Activated CD8-positive, alpha-beta memory T cell treated with anti-CD3 and anti-CD28 coated beads, Interleukin-2, amount 10 ng/mL, durations not matched to agents 7 days and 5 days (primary cell): ENCODE measurements around the gene HEXIM2. TPM values are rescaled to one million over a fixed set of nuclear protein-coding genes. Genes with fewer than 3 reads are reported as not detected.

Experiments used
- ATAC-seq: fragments of 150-1000 bp; cut with Tn5 transposase; one replicate; pipeline ENCODE4 v1.10.0; 2021; ENCODE audit warnings: moderate library complexity
- CTCF ChIA-PET: fragments of 350-600 bp; sonication (Branson Sonifier 250); formaldehyde crosslinking; loops from one replicate; lab custom pipeline; 2021; ENCODE audit warnings: antibody characterized with exemption; lab: Charles Lee
- DNase-seq: peaks from one replicate; pipeline ENCODE4 v3.0.0-alpha.2; 2020
- H3K27ac Mint-ChIP-seq: one replicate; pipeline ENCODE4 v1.8.0; 2021; ENCODE audit warnings: mild to moderate bottlenecking, mixed read lengths
- H3K27me3 Mint-ChIP-seq: one replicate; pipeline ENCODE4 v1.8.0; 2021; ENCODE audit warnings: mixed read lengths
- H3K36me3 Mint-ChIP-seq: one replicate; pipeline ENCODE4 v1.8.0; 2021; ENCODE audit warnings: mild to moderate bottlenecking, mixed read lengths
- H3K4me1 Mint-ChIP-seq: one replicate; pipeline ENCODE4 v1.8.0; 2021; ENCODE audit warnings: mixed read lengths
- H3K4me3 Mint-ChIP-seq: one replicate; pipeline ENCODE4 v1.8.0; 2021; ENCODE audit warnings: mild to moderate bottlenecking, moderate library complexity, mixed read lengths
- H3K9me3 Mint-ChIP-seq: one replicate; pipeline ENCODE4 v1.8.0; 2022; ENCODE audit warnings: low read depth, mixed read lengths
- total RNA-seq, 2 experiments: library from RNA; stranded (reverse); gene quantifications; one replicate each; pipeline ENCODE4 v1.2.3, GENCODE V29; 2021

HEXIM2 gene
- total RNA-seq, 2 experiments from 2014 or later, result 6.9 to 7.5 TPM

- ATAC-seq (no peak), DNase-seq (no peak)
- CTCF ChIA-PET, result interaction anchor here (1.0 to 11.4 kb wide), 5 partner anchors 15 to 354 kb away, joined by 3 to 583 read pairs (median 9); partner anchors contain the start of genes HEXIM1 and HEXIM2
- Mint-ChIP-seq H3K4me3 (peak overlapping the region; percentile 29), H3K9me3 (no peaks in the 10 kb centered on the region), H3K36me3 (no peaks in the 10 kb centered on the region), H3K27ac (no peak overlapping the region), H3K4me1 (peaks cover 11% of the 10 kb centered on the region), H3K27me3 (peaks cover 9% of the 10 kb centered on the region)
Observed at GRCh38 chr17:45130681-45131615, 30.7 kb upstream of the HEXIM2 start.

GRCh38 chr17:45131616-45132319 lies 29.9 kb upstream of the HEXIM2 start:
- ATAC-seq, result peak; percentile 0
- peaks cover 19% of the 10 kb centered on the region for H3K4me1 Mint-ChIP-seq
- no peaks in the 10 kb centered on the region for H3K9me3 Mint-ChIP-seq
- no peak overlapping the region for H3K27ac Mint-ChIP-seq
- no peaks in the 10 kb centered on the region for H3K36me3 Mint-ChIP-seq
- CTCF ChIA-PET, result interaction anchor here (1.0 to 11.4 kb wide), 8 partner anchors 16 to 355 kb away, joined by 3 to 583 read pairs (median 4); partner anchors contain the start of genes HEXIM1 and HEXIM2
- H3K4me3 Mint-ChIP-seq, result peak overlapping the region; percentile 33
- peak; percentile 63 for DNase-seq
- peaks cover 9% of the 10 kb centered on the region for H3K27me3 Mint-ChIP-seq

GRCh38 chr17:45132320-45132571 lies 29.4 kb upstream of the HEXIM2 start, which contains the start of gene PLCD3:
Gene PLCD3, minus strand, starts transcription at chr17:45132515. Its CDS starts 105 bp downstream, at chr17:45132410.
- peak within 1 kb of the TSS; percentile 86 for H3K4me3 Mint-ChIP-seq
- no peak for DNase-seq
- CTCF ChIA-PET, result interaction anchor here (1.1 to 11.4 kb wide), 7 partner anchors 16 to 354 kb away, joined by 3 to 583 read pairs (median 5); partner anchors contain the start of genes HEXIM1 and HEXIM2
- peak; percentile 37 for ATAC-seq
- peaks cover 19% of the 10 kb centered on the region for H3K4me1 Mint-ChIP-seq
- H3K27me3 Mint-ChIP-seq, result peaks cover 9% of the 10 kb centered on the region
- no peaks in the 10 kb centered on the region for H3K36me3 Mint-ChIP-seq
- H3K27ac Mint-ChIP-seq, result peak within 1 kb of the TSS; percentile 82
- no peaks in the 10 kb centered on the region for H3K9me3 Mint-ChIP-seq

GRCh38 chr17:45132572-45133463 lies 28.9 kb upstream of the HEXIM2 start:
- Mint-ChIP-seq H3K27ac (peak overlapping the region; percentile 82), H3K4me3 (peak overlapping the region; percentile 86), H3K27me3 (peaks cover 9% of the 10 kb centered on the region), H3K9me3 (no peaks in the 10 kb centered on the region), H3K4me1 (peaks cover 19% of the 10 kb centered on the region), H3K36me3 (no peaks in the 10 kb centered on the region)
- ATAC-seq (peak; percentile 40), DNase-seq (peak; percentile 77)
- CTCF ChIA-PET, result interaction anchor here (0.7 to 11.4 kb wide), 11 partner anchors 17 to 354 kb away, joined by 3 to 583 read pairs (median 4); partner anchors contain the start of genes HEXIM1 and HEXIM2

GRCh38 chr17:45135192-45135977 lies 26.3 kb upstream of the HEXIM2 start, which contains the start of gene ACBD4:
Gene ACBD4, plus strand, starts transcription at chr17:45135687. Its CDS starts 458 bp downstream, at chr17:45136145.
- DNase-seq (peak; percentile 98), ATAC-seq (peak; percentile 91)
- no peaks in the 10 kb centered on the region for H3K36me3 Mint-ChIP-seq
- H3K27ac Mint-ChIP-seq, result peak within 1 kb of the TSS; percentile 85
- H3K4me3 Mint-ChIP-seq, result peak within 1 kb of the TSS; percentile 83
- CTCF ChIA-PET, result interaction anchor here (0.6 to 11.4 kb wide), 102 partner anchors 8 to 427 kb away, joined by 3 to 583 read pairs (median 5); partner anchors contain the start of genes C1QL1, DBF4B, EFTUD2 and FMNL1
- peaks cover 9% of the 10 kb centered on the region for H3K27me3 Mint-ChIP-seq
- H3K4me1 Mint-ChIP-seq, result peaks cover 19% of the 10 kb centered on the region
- no peaks in the 10 kb centered on the region for H3K9me3 Mint-ChIP-seq

GRCh38 chr17:45135978-45136791 lies 25.5 kb upstream of the HEXIM2 start:
- Mint-ChIP-seq H3K4me3 (peak overlapping the region; percentile 83), H3K4me1 (peaks cover 21% of the 10 kb centered on the region), H3K27ac (peak overlapping the region; percentile 85), H3K9me3 (no peaks in the 10 kb centered on the region), H3K36me3 (no peaks in the 10 kb centered on the region), H3K27me3 (peaks cover 3% of the 10 kb centered on the region)
- CTCF ChIA-PET, result interaction anchor here (0.6 to 11.4 kb wide), 99 partner anchors 9 to 428 kb away, joined by 3 to 583 read pairs (median 5); partner anchors contain the start of genes C1QL1, DBF4B, EFTUD2 and FMNL1
- ATAC-seq (no peak), DNase-seq (no peak)

- H3K9me3 Mint-ChIP-seq, result no peaks in the 10 kb centered on the region
- no peak for DNase-seq
Observed at GRCh38 chr17:45136846-45137560, 24.7 kb upstream of the HEXIM2 start.

GRCh38 chr17:45137561-45138305 lies 23.9 kb upstream of the HEXIM2 start:
- no peaks in the 10 kb centered on the region for H3K27me3 Mint-ChIP-seq
- CTCF ChIA-PET, result interaction anchor here (0.9 to 11.4 kb wide), 3 partner anchors 18 to 232 kb away, joined by 3 to 583 read pairs (median 401); partner anchors contain the start of genes HEXIM1 and HEXIM2
- no peaks in the 10 kb centered on the region for H3K36me3 Mint-ChIP-seq
- H3K27ac Mint-ChIP-seq, result no peak overlapping the region
- ATAC-seq (no peak), DNase-seq (no peak)
- H3K9me3 Mint-ChIP-seq, result no peaks in the 10 kb centered on the region
- peaks cover 26% of the 10 kb centered on the region for H3K4me1 Mint-ChIP-seq
- no peak overlapping the region for H3K4me3 Mint-ChIP-seq

More at GRCh38 chr17:45136846-45137560, 24.7 kb upstream of the HEXIM2 start:
- no peak overlapping the region for H3K4me3 Mint-ChIP-seq
- no peaks in the 10 kb centered on the region for H3K27me3 Mint-ChIP-seq
- H3K27ac Mint-ChIP-seq, result no peak overlapping the region
- H3K4me1 Mint-ChIP-seq, result peaks cover 25% of the 10 kb centered on the region
- CTCF ChIA-PET, result interaction anchor here (0.9 to 11.4 kb wide), 5 partner anchors 18 to 232 kb away, joined by 3 to 583 read pairs (median 31); partner anchors contain the start of genes HEXIM1 and HEXIM2
- ATAC-seq, result no peak
- no peaks in the 10 kb centered on the region for H3K36me3 Mint-ChIP-seq

GRCh38 chr17:45138911-45139532 lies 22.7 kb upstream of the HEXIM2 start:
- H3K9me3 Mint-ChIP-seq, result no peaks in the 10 kb centered on the region
- H3K4me3 Mint-ChIP-seq, result no peak overlapping the region
- H3K27me3 Mint-ChIP-seq, result no peaks in the 10 kb centered on the region
- CTCF ChIA-PET, result interaction anchor here (0.6 to 11.4 kb wide), 4 partner anchors 9 to 1120 kb away, joined by 3 to 583 read pairs (median 202); partner anchors contain the start of genes HEXIM1 and HEXIM2
- H3K36me3 Mint-ChIP-seq, result no peaks in the 10 kb centered on the region
- peaks cover 26% of the 10 kb centered on the region for H3K4me1 Mint-ChIP-seq
- no peak for ATAC-seq
- H3K27ac Mint-ChIP-seq, result no peak overlapping the region
- no peak for DNase-seq
